ENCODE results near the gene PI4KA.
"Not testable (repeated sequence)": the region's sequence is repeated elsewhere in the genome, so short reads cannot be mapped to it uniquely, and the experiment has no call there.

The PI4KA gene

GRCh38 chr22:20745119-20745518 is 113.5 kb downstream of the PI4KA start:
- Histone ChIP-seq H3K4me1 (ENCODE audit: control insufficient read depth, insufficient read depth, low read length) (no peaks in the 10 kb centered on the region), H3K9ac (ENCODE audit: low read depth, low read length) (no peak overlapping the region), H3K27me3 (ENCODE audit: control insufficient read depth, insufficient read depth, low read length) (no peaks in the 10 kb centered on the region), H3K4me3 (ENCODE audit: low read depth, low read length) (no peak overlapping the region), H3K36me3 (ENCODE audit: control insufficient read depth, insufficient read depth, low read length) (peaks cover 8% of the 10 kb centered on the region), H3K9me3 (ENCODE audit: control insufficient read depth, insufficient read depth, low read length) (no peaks in the 10 kb centered on the region)

- Histone ChIP-seq H3K9ac (ENCODE audit: low read depth, low read length) (no peak overlapping the region), H3K36me3 (ENCODE audit: control insufficient read depth, insufficient read depth, low read length) (peaks cover 8% of the 10 kb centered on the region), H3K4me3 (ENCODE audit: low read depth, low read length) (no peak overlapping the region), H3K9me3 (ENCODE audit: control insufficient read depth, insufficient read depth, low read length) (no peaks in the 10 kb centered on the region), H3K4me1 (ENCODE audit: control insufficient read depth, insufficient read depth, low read length) (no peaks in the 10 kb centered on the region), H3K27me3 (ENCODE audit: control insufficient read depth, insufficient read depth, low read length) (no peaks in the 10 kb centered on the region)
These were observed 114.2 kb downstream of the PI4KA start for GRCh38 chr22:20744456-20744855.

GRCh38 chr22:20742764-20743163 is 115.8 kb downstream of the PI4KA start:
- H3K36me3 ChIP-seq (ENCODE audit: control insufficient read depth, insufficient read depth, low read length): peaks cover 8% of the 10 kb centered on the region

GRCh38 chr22:20741634-20742581 is 116.7 kb downstream of the PI4KA start:
- Histone ChIP-seq H3K9me3 (ENCODE audit: control insufficient read depth, insufficient read depth, low read length) (no peaks in the 10 kb centered on the region), H3K4me3 (ENCODE audit: low read depth, low read length) (no peak overlapping the region), H3K9ac (ENCODE audit: low read depth, low read length) (no peak overlapping the region), H3K27me3 (ENCODE audit: control insufficient read depth, insufficient read depth, low read length) (no peaks in the 10 kb centered on the region), H3K4me1 (ENCODE audit: control insufficient read depth, insufficient read depth, low read length) (no peaks in the 10 kb centered on the region), H3K36me3 (ENCODE audit: control insufficient read depth, insufficient read depth, low read length) (peaks cover 8% of the 10 kb centered on the region)

More at GRCh38 chr22:20742764-20743163, 115.8 kb downstream of the PI4KA start:
- Histone ChIP-seq H3K4me1 (ENCODE audit: control insufficient read depth, insufficient read depth, low read length) (no peaks in the 10 kb centered on the region), H3K9me3 (ENCODE audit: control insufficient read depth, insufficient read depth, low read length) (no peaks in the 10 kb centered on the region), H3K27me3 (ENCODE audit: control insufficient read depth, insufficient read depth, low read length) (no peaks in the 10 kb centered on the region), H3K4me3 (ENCODE audit: low read depth, low read length) (no peak overlapping the region), H3K9ac (ENCODE audit: low read depth, low read length) (no peak overlapping the region)

- H3K4me3 ChIP-seq (ENCODE audit: low read depth, low read length): no peak overlapping the region
- H3K36me3 ChIP-seq (ENCODE audit: control insufficient read depth, insufficient read depth, low read length): peaks cover 2% of the 10 kb centered on the region
- H3K27me3 ChIP-seq (ENCODE audit: control insufficient read depth, insufficient read depth, low read length): no peaks in the 10 kb centered on the region
- no peak overlapping the region for H3K9ac ChIP-seq (ENCODE audit: low read depth, low read length)
- H3K4me1 ChIP-seq (ENCODE audit: control insufficient read depth, insufficient read depth, low read length): no peaks in the 10 kb centered on the region
- no peaks in the 10 kb centered on the region for H3K9me3 ChIP-seq (ENCODE audit: control insufficient read depth, insufficient read depth, low read length)
These were observed 117.5 kb downstream of the PI4KA start for GRCh38 chr22:20741008-20741633.

- Histone ChIP-seq H3K36me3 (ENCODE audit: control insufficient read depth, insufficient read depth, low read length) (peaks cover 2% of the 10 kb centered on the region), H3K4me1 (ENCODE audit: control insufficient read depth, insufficient read depth, low read length) (no peaks in the 10 kb centered on the region), H3K4me3 (ENCODE audit: low read depth, low read length) (no peak overlapping the region), H3K27me3 (ENCODE audit: control insufficient read depth, insufficient read depth, low read length) (no peaks in the 10 kb centered on the region), H3K9ac (ENCODE audit: low read depth, low read length) (no peak overlapping the region), H3K9me3 (ENCODE audit: control insufficient read depth, insufficient read depth, low read length) (no peaks in the 10 kb centered on the region)
These were observed 118.2 kb downstream of the PI4KA start for GRCh38 chr22:20740222-20740951.

- Histone ChIP-seq H3K27me3 (ENCODE audit: control insufficient read depth, insufficient read depth, low read length) (no peaks in the 10 kb centered on the region), H3K9ac (ENCODE audit: low read depth, low read length) (no peak overlapping the region), H3K4me3 (ENCODE audit: low read depth, low read length) (no peak overlapping the region), H3K36me3 (ENCODE audit: control insufficient read depth, insufficient read depth, low read length) (peaks cover 2% of the 10 kb centered on the region), H3K4me1 (ENCODE audit: control insufficient read depth, insufficient read depth, low read length) (no peaks in the 10 kb centered on the region), H3K9me3 (ENCODE audit: control insufficient read depth, insufficient read depth, low read length) (no peaks in the 10 kb centered on the region)
These were observed 120.1 kb downstream of the PI4KA start for GRCh38 chr22:20738394-20739089.

- not testable (repeated sequence) for H3K9ac ChIP-seq (ENCODE audit: low read depth, low read length)
These were observed 121.7 kb downstream of the PI4KA start for GRCh38 chr22:20736891-20737290.

GRCh38 chr22:20735356-20736162 is 123.1 kb downstream of the PI4KA start:
- not testable (repeated sequence) for H3K4me3 ChIP-seq (ENCODE audit: low read depth, low read length); H3K4me1 ChIP-seq (ENCODE audit: control insufficient read depth, insufficient read depth, low read length); H3K36me3 ChIP-seq (ENCODE audit: control insufficient read depth, insufficient read depth, low read length); H3K27me3 ChIP-seq (ENCODE audit: control insufficient read depth, insufficient read depth, low read length); H3K9me3 ChIP-seq (ENCODE audit: control insufficient read depth, insufficient read depth, low read length); H3K9ac ChIP-seq (ENCODE audit: low read depth, low read length)

More at GRCh38 chr22:20736891-20737290, 121.7 kb downstream of the PI4KA start:
- not testable (repeated sequence) for H3K4me1 ChIP-seq (ENCODE audit: control insufficient read depth, insufficient read depth, low read length); H3K9me3 ChIP-seq (ENCODE audit: control insufficient read depth, insufficient read depth, low read length); H3K27me3 ChIP-seq (ENCODE audit: control insufficient read depth, insufficient read depth, low read length); H3K36me3 ChIP-seq (ENCODE audit: control insufficient read depth, insufficient read depth, low read length); H3K4me3 ChIP-seq (ENCODE audit: low read depth, low read length)

GRCh38 chr22:20732431-20732830 is 126.2 kb downstream of the PI4KA start:
- not testable (repeated sequence) for H3K4me3 ChIP-seq (ENCODE audit: low read depth, low read length); H3K27me3 ChIP-seq (ENCODE audit: control insufficient read depth, insufficient read depth, low read length); H3K4me1 ChIP-seq (ENCODE audit: control insufficient read depth, insufficient read depth, low read length); H3K9me3 ChIP-seq (ENCODE audit: control insufficient read depth, insufficient read depth, low read length); H3K36me3 ChIP-seq (ENCODE audit: control insufficient read depth, insufficient read depth, low read length); H3K9ac ChIP-seq (ENCODE audit: low read depth, low read length)

- no peak overlapping the region for H3K4me3 ChIP-seq (ENCODE audit: low read depth, low read length)
- no peak overlapping the region for H3K9ac ChIP-seq (ENCODE audit: low read depth, low read length)
- H3K9me3 ChIP-seq (ENCODE audit: control insufficient read depth, insufficient read depth, low read length): no peaks in the 10 kb centered on the region
- H3K4me1 ChIP-seq (ENCODE audit: control insufficient read depth, insufficient read depth, low read length): no peaks in the 10 kb centered on the region
- H3K27me3 ChIP-seq (ENCODE audit: control insufficient read depth, insufficient read depth, low read length): no peaks in the 10 kb centered on the region
- H3K36me3 ChIP-seq (ENCODE audit: control insufficient read depth, insufficient read depth, low read length): peaks cover 18% of the 10 kb centered on the region
These were observed 129.4 kb downstream of the PI4KA start for GRCh38 chr22:20729194-20729593.

Data from iPS-15b (cell line).